Muscle of back (tissue), 11 donors: ENCODE results near the gene KCTD12. TPM values are rescaled to one million over a fixed set of nuclear protein-coding genes. Genes with fewer than 3 reads are reported as not detected.

Experiments
- DNase-seq, 3 donors: peaks; one replicate each; pipeline versions ENCODE4 v3.0.0 to v3.0.0-alpha.2; 2013
- polyA plus RNA-seq, 10 donors: library from polyadenylated mRNA; unstranded; fragments of 120-200 nt; gene quantifications; one replicate each; pipeline ENCODE4 v1.2.1, GENCODE V29; 2013; ENCODE audit not compliant: insufficient read length in 10 of 10

Gene KCTD12
- polyA plus RNA-seq, 10 donors = 179 to 277 (median 203) TPM

DNA sequence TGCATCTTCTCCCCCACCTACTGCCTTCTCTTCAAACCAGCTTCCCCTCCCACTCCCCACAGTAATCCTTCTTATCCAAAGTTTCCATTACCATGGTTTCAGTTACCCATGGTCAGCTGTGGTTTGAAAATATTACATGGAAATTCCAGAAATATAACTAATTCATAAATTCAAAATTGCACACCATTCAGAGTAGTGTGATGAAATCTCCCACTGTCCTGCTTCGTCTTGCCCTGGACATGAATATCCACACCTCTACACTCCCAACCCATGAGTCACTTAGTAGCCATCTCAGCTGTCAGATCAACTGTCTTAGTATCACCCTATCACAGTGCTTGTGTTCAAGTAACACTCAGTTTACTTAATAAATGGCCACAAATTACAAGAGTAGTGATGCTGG is 3.8 kb upstream of the KCTD12 start:
- no peak for DNase-seq

DNA sequence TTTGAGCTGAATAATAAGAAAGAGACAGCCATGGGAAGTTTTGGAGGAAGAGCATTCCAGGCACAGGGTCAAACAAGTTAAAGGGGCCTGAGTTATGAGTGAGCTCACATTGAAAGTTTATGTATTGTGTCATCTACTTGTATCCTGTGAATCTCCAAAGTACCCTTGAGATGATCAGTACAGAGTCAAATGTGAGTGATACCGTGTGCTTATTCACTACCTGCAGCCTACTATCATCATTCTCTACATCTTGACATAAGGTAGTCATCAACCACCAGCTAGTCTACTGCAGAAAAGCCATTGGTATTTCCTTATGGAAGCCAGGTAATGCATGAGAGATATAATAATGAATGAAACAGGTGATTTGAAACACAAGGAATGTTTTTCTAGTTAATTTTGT is 3.0 kb upstream of the KCTD12 start:
- no peak for DNase-seq

DNA sequence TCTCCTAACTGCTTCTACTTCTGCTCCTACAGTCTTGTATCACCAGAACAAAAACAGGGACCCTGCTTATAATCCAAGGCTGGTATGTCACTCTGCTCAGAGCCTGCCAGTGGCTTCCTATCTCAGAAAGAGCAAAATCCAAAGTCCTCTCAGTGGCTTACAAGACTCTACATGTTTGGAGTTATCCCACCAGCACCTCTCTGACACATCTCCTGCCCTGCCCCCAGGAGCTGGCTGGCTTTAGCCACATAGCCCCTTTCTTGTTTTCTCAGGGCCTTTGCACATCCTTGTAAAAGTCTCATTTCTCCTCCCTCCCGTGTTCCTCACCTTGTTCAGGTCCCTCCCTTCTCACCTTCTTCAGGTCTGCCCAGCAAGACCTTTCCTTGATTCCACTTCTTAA is 2.2 kb upstream of the KCTD12 start:
- no peak for DNase-seq

DNA sequence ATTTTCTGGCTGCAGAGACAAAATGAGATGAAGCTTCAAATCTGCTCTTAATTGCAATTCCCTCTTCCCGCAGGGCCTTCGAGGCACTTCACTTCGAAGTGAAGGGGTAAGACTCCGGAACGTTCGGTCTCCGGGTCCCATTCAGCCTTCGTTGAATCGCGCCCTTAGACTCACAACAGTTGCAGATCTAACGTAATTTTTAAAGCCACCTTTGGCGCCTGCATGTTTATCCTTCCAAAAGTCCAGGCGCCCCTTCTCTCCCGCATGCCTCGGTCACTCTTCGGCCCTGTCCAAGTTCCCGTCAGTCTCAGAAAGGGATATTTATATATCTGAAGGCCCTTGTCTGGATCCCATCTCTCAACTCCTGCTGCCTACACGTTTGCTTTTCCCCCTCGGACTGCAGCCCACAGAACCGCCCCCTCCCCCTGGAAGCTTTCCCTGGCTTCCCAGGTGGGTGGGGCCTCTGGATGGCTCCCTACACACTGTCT is 915 bp upstream of the KCTD12 start:
- DNase-seq = no peak

DNA sequence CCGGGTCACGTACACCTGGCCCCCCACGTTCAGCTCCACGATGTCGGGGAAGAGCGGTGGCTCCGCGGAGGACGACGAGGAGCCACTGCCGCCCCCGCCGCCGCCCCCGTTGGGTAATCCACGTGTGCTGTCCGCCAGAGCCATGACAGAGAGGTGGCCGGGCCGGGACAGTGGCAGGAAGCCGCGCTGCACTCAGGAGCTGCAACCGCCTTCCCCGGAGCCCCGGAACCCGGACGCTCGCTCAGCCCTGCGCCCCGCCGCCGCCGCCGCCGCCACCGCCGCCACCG is 257 bp downstream of the KCTD12 start:
- DNase-seq = no peak

DNA sequence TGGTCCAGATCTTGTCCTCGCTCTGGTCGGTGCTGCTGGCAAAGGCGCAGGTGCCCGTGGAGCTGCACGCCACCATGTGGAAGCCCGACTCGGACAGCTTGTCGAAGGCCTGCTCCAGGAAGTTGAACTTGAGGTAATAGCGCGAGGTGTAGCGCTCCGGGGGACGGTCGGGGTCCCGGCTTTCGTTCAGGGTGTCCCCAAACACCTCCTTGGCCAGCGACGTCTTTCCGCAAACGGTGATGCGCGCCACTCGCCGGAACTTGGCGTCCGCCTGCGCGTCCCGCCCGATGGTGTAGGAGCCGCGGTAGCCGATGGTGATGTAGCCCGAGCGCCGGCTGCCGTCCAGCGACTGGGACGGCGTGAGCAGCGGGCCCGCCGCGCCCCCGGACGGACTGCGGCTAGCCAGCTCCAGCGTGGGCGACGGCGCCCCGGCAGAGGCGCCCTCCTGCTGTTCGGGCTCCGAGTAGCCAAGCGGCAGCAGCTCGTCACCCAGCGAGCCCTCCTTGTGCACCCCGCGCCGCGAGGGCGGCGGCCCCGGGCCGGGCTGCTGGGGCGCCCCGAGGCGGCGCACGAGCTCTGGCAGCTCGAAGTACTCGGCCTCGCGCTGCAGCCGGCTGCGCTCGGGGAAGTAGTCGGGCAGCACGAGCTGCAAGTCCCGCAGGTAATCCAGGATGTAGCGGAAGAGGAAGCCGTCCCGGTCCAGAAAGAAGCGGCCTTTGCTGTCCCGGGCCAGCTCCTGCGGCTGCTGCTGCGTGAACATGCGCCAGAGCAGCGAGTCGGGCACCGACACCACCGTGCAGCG is 801 bp downstream of the KCTD12 start:
- peak; percentile 60 to 91 (median 75) for DNase-seq

DNA sequence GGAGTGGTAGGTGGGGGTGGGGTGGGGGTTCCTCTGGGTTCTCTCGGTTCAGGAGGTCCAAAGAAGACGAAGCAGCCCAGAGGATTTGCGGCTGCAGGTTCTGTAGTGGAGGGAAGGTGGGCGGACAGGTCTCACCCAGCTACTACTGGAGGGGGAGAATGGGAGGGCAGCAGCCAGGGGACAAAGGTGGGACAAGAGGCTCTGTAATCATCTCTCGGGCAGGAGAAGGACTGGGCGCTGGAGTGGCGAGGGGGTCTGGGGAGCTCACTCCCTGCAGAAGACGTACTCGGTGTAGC is 1.4 kb downstream of the KCTD12 start:
- no peak for DNase-seq

DNA sequence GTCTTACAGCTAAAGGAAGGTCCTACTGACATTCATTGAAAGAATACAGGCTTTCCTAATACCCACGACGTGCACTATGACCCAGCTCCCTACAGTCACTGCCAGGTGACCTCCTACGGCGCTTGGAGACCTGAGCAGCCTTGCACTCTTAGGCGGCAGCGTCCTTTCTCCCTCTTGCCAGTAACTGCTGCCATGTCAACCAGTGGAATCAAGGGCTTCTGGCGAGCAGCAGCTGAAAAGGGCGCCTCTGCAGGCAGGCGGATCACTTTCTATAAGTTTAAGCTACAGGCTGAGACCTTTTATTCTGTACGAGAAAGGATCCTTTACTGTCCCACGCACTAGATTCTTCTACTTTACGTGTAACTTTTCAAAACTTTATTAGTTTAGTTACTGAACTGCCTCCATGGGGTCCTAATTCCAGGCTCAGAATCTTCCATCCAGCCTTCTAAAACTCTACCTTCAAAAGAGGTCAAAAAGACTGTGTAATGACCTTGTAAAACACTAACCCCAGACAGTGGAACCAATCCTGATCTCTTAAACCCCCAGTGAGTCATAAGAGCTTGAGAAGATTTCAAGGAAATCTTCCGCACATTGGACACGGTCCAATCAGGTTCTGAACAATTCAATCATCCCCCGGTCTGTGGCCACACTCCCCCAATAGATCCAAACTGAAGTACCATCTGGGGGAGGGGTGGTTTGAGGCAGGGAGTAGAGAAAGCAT is 1.9 kb downstream of the KCTD12 start:
- DNase-seq = peak; percentile 50 to 90 (median 66)

DNA sequence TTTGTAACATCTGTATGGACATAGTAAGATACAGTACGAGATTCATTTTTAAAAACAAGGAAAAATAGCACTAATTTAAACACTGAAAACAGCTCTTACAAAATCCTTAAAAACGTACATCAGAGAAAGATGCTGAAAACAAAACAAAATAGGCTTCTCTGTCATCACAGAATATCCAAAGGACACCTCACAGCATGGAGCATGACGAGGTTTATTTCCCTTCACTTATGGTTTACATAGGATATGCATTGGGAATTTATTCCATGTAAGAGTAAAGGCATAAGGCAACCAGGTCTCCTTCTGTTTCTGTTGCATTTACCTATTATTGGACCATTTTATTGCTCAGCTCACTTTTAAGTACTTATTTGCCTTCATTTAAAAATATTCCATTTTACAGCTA is 3.0 kb downstream of the KCTD12 start:
- peak in 1 of 3 donors; percentile 57 for DNase-seq

DNA sequence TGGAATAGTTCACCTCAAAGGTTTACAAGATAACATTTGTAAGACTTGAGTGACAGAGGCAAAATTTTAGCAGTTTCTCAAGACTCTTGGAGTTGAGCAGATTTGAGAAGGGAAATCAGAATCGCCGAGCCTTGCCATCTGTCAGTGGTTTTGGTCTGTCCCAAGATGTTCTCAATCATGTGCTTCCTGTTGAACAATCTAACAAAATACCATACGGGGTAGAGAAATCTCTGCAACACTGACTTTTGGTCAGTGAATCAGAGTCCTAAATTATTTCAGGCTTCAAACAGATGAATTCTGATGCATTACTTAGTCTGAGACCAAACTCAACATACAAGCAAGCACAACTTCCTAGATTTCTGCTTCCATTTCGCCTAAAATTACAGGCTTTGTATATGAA is 3.8 kb downstream of the KCTD12 start:
- peak in 2 of 3 donors; percentile 52 to 60 for DNase-seq

DNA sequence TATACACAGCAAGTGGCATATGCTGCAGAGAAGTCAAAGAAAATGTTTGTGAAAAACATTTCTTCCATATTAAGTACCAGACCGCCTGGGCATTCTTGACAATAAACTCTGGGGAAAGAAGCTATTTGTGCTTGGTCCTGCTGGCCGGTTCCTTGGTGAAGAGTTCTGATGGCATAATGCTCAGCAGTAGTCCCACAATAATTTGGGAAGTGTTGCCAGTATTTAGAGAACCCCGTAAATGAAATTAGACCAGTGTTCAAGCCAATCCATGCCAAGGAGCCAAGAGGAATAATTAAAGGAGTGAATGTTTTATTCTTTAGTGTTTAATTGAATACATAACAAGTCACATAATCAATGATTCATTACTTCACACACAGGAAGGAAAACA is 6.3 kb downstream of the KCTD12 start:
- no peak for DNase-seq

DNA sequence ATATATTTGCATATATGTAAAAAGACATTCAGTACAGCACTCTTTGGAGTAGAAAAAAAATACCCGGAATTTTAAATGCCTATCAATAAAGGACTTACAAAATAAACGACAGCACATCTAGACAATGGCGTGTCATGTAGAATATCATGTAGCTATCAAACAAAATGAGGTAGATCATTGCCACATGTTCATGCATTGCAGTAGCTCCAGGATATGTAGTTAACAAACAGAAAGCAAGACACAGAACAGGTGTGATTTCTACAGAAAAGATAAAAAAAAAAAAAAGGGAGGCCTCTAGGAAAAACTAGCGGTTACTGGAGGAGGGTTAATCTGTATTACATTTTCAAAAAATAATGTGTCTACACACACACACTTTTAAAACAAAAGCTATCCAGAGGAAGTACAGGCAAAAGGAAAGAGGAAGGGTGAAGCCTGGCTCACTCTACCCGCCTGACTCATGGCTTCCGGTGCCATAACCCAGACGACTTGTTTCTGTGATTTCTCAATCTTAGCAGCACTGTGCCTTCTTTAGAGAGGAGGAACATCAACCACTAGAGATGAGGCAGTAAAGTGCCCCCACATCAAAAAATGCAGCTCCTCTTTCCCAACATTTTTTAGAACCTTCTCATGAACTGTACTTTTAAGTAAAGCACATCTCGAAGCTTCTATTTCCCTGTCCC is 6.9 kb downstream of the KCTD12 start:
- DNase-seq = peak in 2 of 3 donors; percentile 42 to 62

DNA sequence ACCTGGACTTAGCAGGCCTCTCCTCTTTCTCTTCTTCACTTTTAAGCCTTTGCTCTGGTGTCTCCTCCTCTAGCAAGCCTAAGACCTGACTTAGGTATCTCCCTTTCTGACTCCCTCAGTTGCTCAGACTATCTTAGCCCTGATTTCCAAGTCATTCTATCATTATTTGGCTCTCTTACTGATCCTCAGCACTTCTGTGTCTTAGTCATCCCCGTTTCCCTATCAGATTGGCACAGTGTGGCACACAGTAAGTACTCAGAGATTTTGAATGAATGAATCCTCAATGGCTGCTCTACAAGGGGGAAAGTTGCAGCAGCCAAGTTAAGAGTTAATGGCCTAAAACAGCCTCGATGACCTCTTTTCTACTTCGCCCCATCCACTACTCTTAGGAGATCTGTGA is 8.2 kb downstream of the KCTD12 start:
- no peak for DNase-seq

DNA sequence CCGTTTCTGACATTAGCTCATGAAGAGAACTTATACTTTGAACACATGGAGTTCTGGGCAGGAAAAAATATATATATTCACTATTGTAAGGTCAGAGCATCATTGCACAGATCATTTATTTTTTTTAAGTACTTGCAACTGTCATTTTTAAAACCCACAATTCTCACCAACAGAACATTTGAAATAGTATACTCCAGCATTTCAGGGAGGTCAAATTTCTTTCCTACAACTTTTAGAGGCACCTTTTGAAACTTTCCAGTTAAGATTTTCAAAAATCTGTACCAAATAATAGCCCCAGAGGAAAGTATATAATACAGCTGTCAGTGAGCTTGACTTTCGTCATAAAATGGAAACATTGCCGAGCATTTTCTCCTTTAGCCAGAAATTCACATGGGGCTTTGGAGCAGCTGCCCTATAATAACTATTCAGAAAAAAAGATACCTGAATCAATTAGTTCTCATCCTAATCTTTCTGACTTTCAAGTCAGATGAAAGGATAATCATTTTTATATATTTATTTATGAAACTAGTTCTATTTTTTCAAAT is 10.9 kb downstream of the KCTD12 start:
- peak in 1 of 3 donors; percentile 64 for DNase-seq

DNA sequence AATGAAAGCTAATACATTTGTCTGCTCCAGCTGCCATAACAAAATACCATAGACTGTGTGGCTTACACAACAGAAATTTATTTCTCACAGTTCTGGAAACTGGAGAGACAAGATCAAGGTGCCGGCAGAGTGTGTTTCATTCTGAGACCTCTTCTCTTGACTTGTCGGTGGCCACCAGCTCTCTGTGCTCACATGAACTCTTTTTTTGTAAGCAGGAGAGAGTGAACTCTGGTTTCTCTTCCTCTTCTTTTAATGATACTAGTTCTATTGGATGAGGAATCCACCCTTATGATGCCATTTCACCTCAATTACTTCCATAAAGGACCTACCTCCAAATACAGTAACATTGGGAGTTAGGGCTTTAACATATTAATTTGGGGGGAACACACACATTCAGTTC is 11.7 kb downstream of the KCTD12 start:
- DNase-seq = no peak

DNA sequence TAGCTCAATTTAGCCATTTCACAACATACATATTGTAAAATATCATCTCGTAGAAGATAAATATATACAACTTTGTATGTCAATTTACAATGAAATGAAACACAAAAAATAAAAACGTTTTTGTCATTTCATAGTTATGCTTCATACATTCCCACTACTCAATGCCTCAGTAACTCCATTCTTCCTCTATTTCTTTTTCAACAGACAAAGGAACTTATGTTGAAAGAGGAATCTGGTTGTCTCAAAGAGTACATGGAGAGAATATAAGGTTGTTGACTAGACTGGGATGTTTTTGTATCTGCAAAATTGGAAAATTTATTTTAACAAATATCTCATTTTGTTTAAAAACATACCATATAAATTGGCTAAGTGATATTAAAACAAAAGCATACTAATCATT is 12.8 kb downstream of the KCTD12 start:
- DNase-seq = no peak

DNA sequence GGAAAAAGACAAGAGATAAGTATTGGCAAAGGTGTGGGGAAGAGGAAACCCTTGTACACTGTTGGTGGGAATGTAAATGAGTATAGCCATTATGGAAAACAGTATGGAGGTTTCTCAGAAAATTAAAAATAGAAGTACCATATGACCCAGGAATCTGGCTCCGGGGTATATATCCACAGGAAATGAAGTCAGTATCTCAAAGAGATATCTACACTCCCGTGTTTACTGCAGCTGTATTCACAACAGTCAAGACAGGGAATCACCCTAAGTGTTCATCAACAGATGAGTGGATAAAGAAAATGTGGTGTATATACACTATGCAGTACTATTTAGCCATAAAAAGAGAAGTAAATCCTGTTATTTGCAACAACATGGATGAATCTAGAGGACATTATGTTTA is 13.5 kb downstream of the KCTD12 start:
- DNase-seq = no peak

DNA sequence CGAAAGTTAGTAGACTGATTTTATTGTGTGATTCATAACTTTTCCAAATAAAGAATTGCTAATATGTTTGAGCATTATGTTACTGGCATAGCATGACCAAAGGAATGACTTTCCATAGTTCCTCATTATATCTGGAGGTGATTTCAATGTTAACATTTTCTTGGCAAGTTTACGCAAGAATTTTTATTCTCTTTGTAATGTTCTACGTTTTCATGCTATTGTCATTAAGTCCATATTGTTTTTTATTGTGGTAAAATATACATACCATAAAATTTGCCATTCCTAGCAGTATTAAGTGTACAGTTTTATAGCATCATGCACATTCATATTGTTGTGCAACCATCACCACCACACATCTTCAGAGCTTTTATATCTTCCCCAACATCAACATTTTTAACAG is 14.8 kb downstream of the KCTD12 start:
- no peak for DNase-seq

DNA sequence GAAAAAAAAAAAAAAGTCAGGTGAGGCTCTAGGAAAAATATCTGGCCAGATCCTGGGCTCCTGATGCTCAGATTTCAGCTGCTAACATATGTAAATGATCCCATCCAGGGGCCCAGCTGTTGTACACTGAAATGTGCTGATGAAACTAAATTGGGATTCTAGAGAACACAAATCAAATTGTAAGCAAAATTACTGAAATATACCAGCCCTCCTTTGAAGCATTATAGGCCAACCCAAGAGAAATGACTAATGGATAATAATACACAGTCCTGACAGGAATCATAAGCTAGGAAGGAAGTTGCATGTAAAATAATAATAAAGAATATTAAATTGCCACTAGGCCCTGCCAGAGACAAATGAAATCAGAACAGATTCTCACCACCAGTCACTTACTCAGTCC is 17.8 kb downstream of the KCTD12 start:
- DNase-seq = peak in 1 of 3 donors; percentile 49

DNA sequence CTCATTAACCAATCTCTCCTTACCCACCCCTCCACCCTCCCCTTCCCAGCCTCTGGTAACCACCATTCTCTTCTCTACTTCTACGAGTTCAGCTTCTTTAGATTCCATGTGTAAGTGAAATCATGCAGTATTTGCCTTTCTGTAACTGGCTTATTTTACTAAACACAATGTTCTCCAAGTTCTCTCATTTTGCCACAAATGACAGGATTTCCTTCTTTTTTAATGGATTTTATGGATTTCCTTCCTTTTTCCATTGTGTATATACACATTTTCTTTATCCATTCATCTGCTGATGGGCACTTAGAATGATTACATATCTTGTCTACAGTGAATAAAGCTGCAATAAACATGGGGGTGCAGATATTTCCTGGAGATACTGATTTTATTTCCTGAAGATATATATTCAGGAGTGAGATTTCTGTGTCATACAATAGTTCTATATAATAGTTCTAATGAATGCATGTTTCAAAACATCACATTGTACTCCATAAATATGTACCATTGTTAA is 20.2 kb downstream of the KCTD12 start:
- no peak for DNase-seq

DNA sequence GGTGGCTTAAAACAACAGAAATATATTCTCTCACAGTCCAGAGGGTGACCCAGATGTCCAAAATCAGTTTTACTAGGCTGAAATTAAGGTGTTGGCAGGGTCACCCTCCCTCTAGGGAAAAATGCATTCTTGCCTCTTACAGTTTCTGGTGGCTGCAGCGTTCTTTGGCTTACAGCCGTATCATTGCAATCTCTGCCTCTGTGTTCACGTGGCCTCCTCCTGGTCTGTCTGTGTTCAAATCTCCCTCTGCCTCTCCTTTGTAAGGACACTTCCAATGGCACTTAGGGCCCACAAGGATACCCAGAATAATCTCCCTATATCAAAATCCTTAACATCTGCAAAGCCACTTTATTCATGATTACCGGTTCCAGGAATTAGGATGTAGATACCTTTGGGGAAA is 21.1 kb downstream of the KCTD12 start:
- no peak for DNase-seq

DNA sequence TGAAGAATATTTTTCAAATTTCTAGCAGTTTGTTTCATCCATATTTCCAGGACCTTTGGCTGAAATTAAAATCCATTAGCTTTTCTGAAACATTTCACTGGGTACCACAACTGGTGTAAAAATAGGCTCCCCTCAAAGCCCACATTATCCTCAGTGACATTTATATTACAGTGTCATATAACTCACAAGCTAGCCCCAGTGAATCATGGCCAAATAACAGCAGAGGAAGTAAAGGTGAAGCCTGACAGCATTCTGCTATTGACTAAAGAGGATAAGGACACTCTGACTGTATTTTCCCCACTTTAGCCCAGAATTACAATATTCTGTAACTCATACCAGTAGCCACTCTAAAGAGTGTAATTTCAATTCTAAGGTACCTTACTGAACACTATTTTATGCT is 21.9 kb downstream of the KCTD12 start:
- DNase-seq = no peak

DNA sequence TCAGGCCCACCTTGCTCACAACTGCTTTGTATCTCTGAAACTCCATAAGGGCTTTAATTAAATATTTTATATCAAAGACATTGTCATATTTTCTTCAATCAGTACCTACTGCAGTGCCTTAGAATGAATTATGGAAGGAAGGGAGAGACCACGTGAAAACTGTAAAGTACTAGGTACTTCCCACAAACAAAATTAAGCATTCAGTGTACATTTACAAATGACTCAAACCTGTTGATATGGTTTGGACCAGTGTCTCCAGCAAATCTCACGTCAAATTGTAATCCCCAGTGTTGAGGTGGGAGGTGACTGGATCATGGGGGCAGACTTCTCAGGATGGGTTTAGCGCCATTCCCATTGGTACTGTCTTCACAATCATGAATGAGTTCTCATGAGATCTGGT is 23.2 kb downstream of the KCTD12 start:
- DNase-seq = no peak
